GM19438 (cell line): ENCODE data around the gene RAB1B.
"Not testable (repeated sequence)": the region's sequence is repeated elsewhere in the genome, so short reads cannot be mapped to it uniquely, and the experiment has no call there.

Experiments
- ATAC-seq: cut with Tn5 transposase; IDR thresholded peaks from one replicate; pipeline ENCODE4 v1.9.1; 2021; ENCODE audit warnings: low read depth; ENCODE audit not compliant: unreplicated experiment

The RAB1B gene

GRCh38 chr11:66317723-66318599 lies 49.5 kb downstream of the RAB1B start:
- ATAC-seq = no peak

GRCh38 chr11:66318600-66318970 lies 50.1 kb downstream of the RAB1B start:
- ATAC-seq = no peak

- ATAC-seq = not testable (repeated sequence)
Measured at GRCh38 chr11:66320289-66320688, 51.9 kb downstream of the RAB1B start.

GRCh38 chr11:66320748-66321147 lies 52.3 kb downstream of the RAB1B start:
- ATAC-seq = not testable (repeated sequence)

- no peak for ATAC-seq
Measured at GRCh38 chr11:66321606-66322005, 53.2 kb downstream of the RAB1B start.

GRCh38 chr11:66322732-66323427 lies 54.4 kb downstream of the RAB1B start:
- no peak for ATAC-seq

GRCh38 chr11:66323684-66324083 lies 55.2 kb downstream of the RAB1B start:
- no peak for ATAC-seq

- ATAC-seq = no peak
Measured at GRCh38 chr11:66324664-66325063, 56.2 kb downstream of the RAB1B start.

GRCh38 chr11:66325263-66325671 lies 56.8 kb downstream of the RAB1B start:
- ATAC-seq = no peak

- no peak for ATAC-seq
Measured at GRCh38 chr11:66326261-66327111, 58.0 kb downstream of the RAB1B start.
